Ovary (tissue), 9 donors: ENCODE results near the gene STMND1. TPM values are rescaled to one million over a fixed set of nuclear protein-coding genes. Genes with fewer than 3 reads are reported as not detected.

Experiments
- DNase-seq, 5 donors: peaks; one replicate each; pipeline ENCODE4 v3.0.0-alpha.2; 2019 to 2020
- H3K27ac ChIP-seq, 2 donors: fragments of 200-600 bp; one replicate each; pipeline versions ENCODE4 v1.5.1 to v1.8.0; 2019 to 2022
- H3K27me3 ChIP-seq: fragments of 200-600 bp; one replicate; pipeline ENCODE4 v1.8.0; 2022
- H3K36me3 ChIP-seq: fragments of 200-600 bp; sonication (generic); one replicate; pipeline ENCODE4 v1.5.1; 2019
- H3K4me1 ChIP-seq: one replicate; pipeline ENCODE4 v1.8.1; 2013; ENCODE audit warnings: mild to moderate bottlenecking, moderate library complexity; ENCODE audit not compliant: insufficient read depth
- H3K4me3 ChIP-seq: fragments of 200-600 bp; sonication (generic); one replicate; pipeline ENCODE4 v1.5.1; 2017
- H3K9me3 ChIP-seq, 2 donors: fragments of 200-600 bp in 1 of 2; sonication (generic) in 1 of 2; one replicate each; pipeline versions ENCODE4 v1.5.1 to v1.8.1; 2013 to 2019; ENCODE audit warnings: mild to moderate bottlenecking in 1 of 2, moderate library complexity in 1 of 2
- EP300 ChIP-seq: sonication (generic); formaldehyde crosslinking; IDR thresholded peaks from one replicate; pipeline ENCODE4 v1.6.1; 2017; ENCODE audit warnings: antibody characterized with exemption
- POLR2A ChIP-seq: fragments of 450-650 bp; IDR thresholded peaks from one replicate; pipeline ENCODE4 v1.6.1; 2017; ENCODE audit warnings: antibody characterized with exemption, mild to moderate bottlenecking, moderate library complexity
- WGBS, 3 donors: extraction: QIAGEN DNeasy Blood & Tissue Kit in 1 of 3; methylation state at CpG; one replicate each; pipeline versions ENCODE4 v1.1.5 to v1.1.7; 2013 to 2017; 5-methylcytosine and 5-hydroxymethylcytosine counted together
- intact Hi-C, 4 donors: fragments of 100-400 bp; cut with DNase I; formaldehyde crosslinking; loops; one replicate each; pipeline versions ENCODE4 v1.11.0 to v1.15.1; 2022 to 2023
- polyA plus RNA-seq, 2 donors: library from polyadenylated mRNA; stranded (reverse); fragments of 200-250 nt in 1 of 2; fragments of 350-450 nt in 1 of 2; fragmentation: Illumina TruSeq in 1 of 2; extraction: RNeasy Lipid Tissue Mini Kit (QIAGEN cat#74804) in 1 of 2; gene quantifications; one replicate each; pipeline ENCODE4 v1.2.3, GENCODE V29; 2013 to 2014
- total RNA-seq, 7 donors: library from RNA; depleted of rRNA in 2 of 7; stranded (reverse); fragments of >200 nt in 2 of 7; fragmentation: NEBNext Ultra II Directional in 3 of 7; extraction: Animal tissue kit (Norgen Biotek cat#: 25700) in 3 of 7; gene quantifications; one replicate each; pipeline versions ENCODE4 v1.1.0 to v1.2.4, GENCODE V29; 2016 to 2023
- TF ChIP-seq, protein P1 (sequence below), 3 donors: fragments of 450-650 bp in 2 of 3; fragments of 200-600 bp in 1 of 3; IDR thresholded peaks; one replicate each; pipeline versions ENCODE4 v1.5.1 to v1.8.0; 2016 to 2022; ENCODE audit warnings: antibody characterized with exemption in 3 of 3, mild to moderate bottlenecking in 1 of 3
- donor health status: DM: no; HTN: no; CAD: no; lungs with moderate emphysema.
- donor health status: DM: no; HTN: no; CAD: no.
- donor health status: Bipolar disorder and iron deficiency.
- donor health status: DM: yes; HTN: yes; CAD: no.
- donor health status: DM: no; HTN: no; CAD: no.
- donor health status: DM: yes; HTN: yes; CAD: no.

The STMND1 gene
- total and polyA plus RNA-seq, 9 donors, result 0.07 to 8.6 (median 0.70) TPM; not detected in 5

DNA sequence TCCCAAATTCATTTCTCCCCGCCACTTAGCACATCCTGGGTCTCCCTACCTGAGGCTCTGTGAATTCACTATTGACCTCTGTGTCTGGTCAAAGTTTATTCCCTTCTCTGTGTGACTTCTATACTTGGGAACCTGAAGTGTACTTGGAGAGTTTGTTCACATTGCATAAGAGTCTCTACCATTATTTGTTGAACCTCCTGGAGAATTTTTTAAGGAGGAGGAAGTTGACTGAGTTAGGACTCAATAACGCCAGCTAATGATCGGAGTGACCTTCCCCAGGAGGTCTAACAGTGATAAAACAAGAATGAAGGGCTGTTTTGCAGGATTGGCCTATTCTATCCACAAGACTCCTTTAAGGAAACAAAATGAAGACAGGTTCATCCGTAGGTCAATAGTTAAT is 23.6 kb downstream of the STMND1 start:
- Histone ChIP-seq H3K27me3 (no peaks in the 10 kb centered on the region), H3K4me1 (no peaks in the 10 kb centered on the region), H3K27ac (no peak overlapping the region), H3K4me3 (no peak overlapping the region), H3K36me3 (no peaks in the 10 kb centered on the region), H3K9me3 (no peaks in the 10 kb centered on the region)
- TF ChIP-seq EP300, result no peak
- 58 to 64% (median 60%) methylated on average over 4 of the region's 4 CpGs for WGBS, 3 donors
- intact Hi-C loops, result no loop called here
- no peak for DNase-seq

DNA sequence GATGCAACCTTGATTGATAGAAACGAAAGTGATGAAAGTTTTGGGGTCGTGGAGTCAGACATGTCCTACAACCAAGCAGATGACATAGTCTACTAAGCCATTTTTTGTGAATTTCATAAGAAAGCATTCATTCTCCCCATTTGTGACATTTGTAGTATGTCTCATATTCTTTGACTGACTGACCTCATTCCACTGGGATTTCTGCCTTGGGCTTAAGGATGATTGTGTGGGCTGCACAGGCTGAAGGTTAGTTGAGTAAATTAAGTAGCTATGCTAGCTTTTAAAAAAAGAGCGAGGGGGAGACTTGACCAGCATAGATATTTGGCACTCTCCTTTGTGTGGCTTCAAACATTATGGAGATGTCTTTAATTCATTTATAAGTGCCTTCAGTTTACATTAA is 28.9 kb downstream of the STMND1 start:
- Histone ChIP-seq H3K27ac (no peak overlapping the region), H3K36me3 (no peaks in the 10 kb centered on the region), H3K4me3 (no peak overlapping the region), H3K9me3 (no peaks in the 10 kb centered on the region), H3K27me3 (no peaks in the 10 kb centered on the region), H3K4me1 (no peaks in the 10 kb centered on the region)
- no peak for TF ChIP-seq EP300
- TF ChIP-seq, protein P1, sequence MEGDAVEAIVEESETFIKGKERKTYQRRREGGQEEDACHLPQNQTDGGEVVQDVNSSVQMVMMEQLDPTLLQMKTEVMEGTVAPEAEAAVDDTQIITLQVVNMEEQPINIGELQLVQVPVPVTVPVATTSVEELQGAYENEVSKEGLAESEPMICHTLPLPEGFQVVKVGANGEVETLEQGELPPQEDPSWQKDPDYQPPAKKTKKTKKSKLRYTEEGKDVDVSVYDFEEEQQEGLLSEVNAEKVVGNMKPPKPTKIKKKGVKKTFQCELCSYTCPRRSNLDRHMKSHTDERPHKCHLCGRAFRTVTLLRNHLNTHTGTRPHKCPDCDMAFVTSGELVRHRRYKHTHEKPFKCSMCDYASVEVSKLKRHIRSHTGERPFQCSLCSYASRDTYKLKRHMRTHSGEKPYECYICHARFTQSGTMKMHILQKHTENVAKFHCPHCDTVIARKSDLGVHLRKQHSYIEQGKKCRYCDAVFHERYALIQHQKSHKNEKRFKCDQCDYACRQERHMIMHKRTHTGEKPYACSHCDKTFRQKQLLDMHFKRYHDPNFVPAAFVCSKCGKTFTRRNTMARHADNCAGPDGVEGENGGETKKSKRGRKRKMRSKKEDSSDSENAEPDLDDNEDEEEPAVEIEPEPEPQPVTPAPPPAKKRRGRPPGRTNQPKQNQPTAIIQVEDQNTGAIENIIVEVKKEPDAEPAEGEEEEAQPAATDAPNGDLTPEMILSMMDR (IDR thresholded peaks at IDR 0.05), result no peak
- no peak for TF ChIP-seq POLR2A
- intact Hi-C loops, result no loop called here
- DNase-seq, result no peak
- WGBS, 3 donors, result 77 to 79% (median 78%) methylated on average over 3 of the region's 3 CpGs

DNA sequence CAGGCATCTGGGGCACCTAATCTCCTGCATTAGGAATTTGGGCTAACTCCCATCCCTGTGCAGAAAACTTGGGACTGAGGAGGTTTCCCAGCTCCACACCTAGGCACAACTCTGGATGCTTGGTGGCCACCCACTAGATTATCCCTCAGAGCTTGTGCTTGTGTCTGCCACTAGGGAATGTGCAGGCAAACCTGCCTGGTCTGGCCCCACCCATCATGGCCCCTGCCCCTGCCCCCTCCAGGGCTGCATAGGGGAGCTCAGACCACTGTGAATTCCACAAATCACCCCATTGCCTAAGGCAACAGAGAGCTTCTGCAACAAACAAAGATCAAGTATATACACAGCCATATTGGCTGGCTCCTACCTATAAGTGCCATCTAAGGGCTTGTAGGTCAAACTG is 31.1 kb downstream of the STMND1 start:
- no peak overlapping the region for H3K4me3 ChIP-seq
- H3K27ac ChIP-seq, result no peak overlapping the region
- no peaks in the 10 kb centered on the region for H3K27me3 ChIP-seq
- intact Hi-C loops, result no loop called here
- no peaks in the 10 kb centered on the region for H3K9me3 ChIP-seq
- no peaks in the 10 kb centered on the region for H3K4me1 ChIP-seq
- DNase-seq, result no peak
- H3K36me3 ChIP-seq, result no peaks in the 10 kb centered on the region
- TF ChIP-seq EP300, result no peak
- TF ChIP-seq, protein P1 (IDR thresholded peaks at IDR 0.05), result no peak
- TF ChIP-seq POLR2A, result no peak

DNA sequence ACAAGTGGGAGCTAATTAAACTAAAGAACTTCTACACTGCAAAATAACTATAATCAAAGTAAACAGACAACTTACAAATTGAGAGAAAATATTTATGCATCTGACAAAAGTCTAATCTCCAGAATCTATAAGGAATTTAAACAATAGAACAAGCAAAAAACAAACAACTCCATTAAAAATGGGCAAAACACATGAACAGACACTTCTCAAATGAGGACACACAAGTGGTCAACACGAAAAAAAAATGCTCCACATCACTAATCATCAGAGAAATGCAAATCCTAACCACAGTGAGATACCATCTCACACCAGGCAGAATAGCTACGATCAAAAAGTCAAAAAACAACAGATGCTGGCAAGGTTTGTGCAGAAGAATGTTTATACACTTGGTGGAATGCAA is 36.2 kb downstream of the STMND1 start:
- Histone ChIP-seq H3K4me1 (no peaks in the 10 kb centered on the region), H3K27me3 (no peaks in the 10 kb centered on the region), H3K4me3 (no peak overlapping the region), H3K36me3 (no peaks in the 10 kb centered on the region), H3K27ac (no peak overlapping the region), H3K9me3 (no peaks in the 10 kb centered on the region)
- intact Hi-C loops, result no loop called here
- 46 to 55% (median 48%) methylated on average over 2 of the region's 2 CpGs for WGBS, 3 donors
- no peak for DNase-seq
- TF ChIP-seq POLR2A, result no peak
- TF ChIP-seq, protein P1 (IDR thresholded peaks at IDR 0.05), result no peak
- no peak for TF ChIP-seq EP300

DNA sequence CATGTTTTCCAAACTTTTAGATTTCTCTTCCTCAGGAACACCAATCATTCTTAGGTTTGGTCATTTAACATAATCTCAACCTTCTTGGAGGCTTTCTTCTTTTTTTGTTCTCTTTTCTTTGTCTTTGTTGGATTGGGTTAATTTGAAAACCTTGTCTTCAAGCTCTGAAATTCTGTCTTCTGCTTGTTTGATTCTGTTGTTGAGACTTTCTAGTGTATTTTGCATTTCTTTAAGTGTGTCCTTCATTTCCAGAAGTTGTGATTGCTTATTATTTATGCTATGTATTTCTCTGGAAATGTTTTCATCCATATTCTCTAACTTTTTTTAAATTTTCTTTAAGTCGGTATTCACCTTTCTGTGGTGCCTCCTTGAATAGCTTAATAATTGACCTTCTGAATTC is 42.2 kb downstream of the STMND1 start:
- DNase-seq, result no peak
- Histone ChIP-seq H3K36me3 (no peaks in the 10 kb centered on the region), H3K9me3 (no peaks in the 10 kb centered on the region), H3K4me3 (no peak overlapping the region), H3K27ac (no peak overlapping the region), H3K4me1 (no peaks in the 10 kb centered on the region), H3K27me3 (no peaks in the 10 kb centered on the region)
- TF ChIP-seq, protein P1 (IDR thresholded peaks at IDR 0.05), result no peak
- no peak for TF ChIP-seq EP300
- TF ChIP-seq POLR2A, result no peak
- 97 to 100% (median 98%) methylated on average over 1 of the region's 1 CpG for WGBS, 3 donors
- intact Hi-C loops, result no loop called here
